ENCODE measurements around the gene EPB41L5. TPM values are rescaled to one million over a fixed set of nuclear protein-coding genes. Genes with fewer than 3 reads are reported as not detected.

The EPB41L5 gene
- total RNA-seq, 1 donor from 2014 or later: 16.2 TPM

GRCh38 chr2:120182019-120182560 is 169.2 kb downstream of the EPB41L5 start:
- Histone ChIP-seq H3K27ac (ENCODE audit: low read depth, low read length) (no peak overlapping the region), H3K79me2 (ENCODE audit: insufficient read depth, low read length) (no peaks in the 10 kb centered on the region), H3K9me3 (ENCODE audit: insufficient read depth, low read depth, low read length) (no peaks in the 10 kb centered on the region), H3K36me3 (ENCODE audit: insufficient read depth, low read length) (no peaks in the 10 kb centered on the region), H2AFZ (ENCODE audit: low read depth, low read length) (no peak overlapping the region), H4K20me1 (ENCODE audit: insufficient read depth, low read length) (no peaks in the 10 kb centered on the region), H3K4me1 (ENCODE audit: insufficient read depth, low read length) (no peaks in the 10 kb centered on the region), H3K4me3 (ENCODE audit: insufficient read depth, low read depth, low read length) (no peak overlapping the region), H3K4me2 (ENCODE audit: low read length) (no peak overlapping the region), H3K9ac (ENCODE audit: low read length) (no peak overlapping the region), H3K27me3 (ENCODE audit: insufficient read depth, low read length) (no peaks in the 10 kb centered on the region)
- Mint-ChIP-seq H3K4me3 (ENCODE audit: unreplicated experiment) (no peak overlapping the region), H3K4me1 (ENCODE audit: low read depth, unreplicated experiment) (peaks cover 3% of the 10 kb centered on the region), H3K27me3 (ENCODE audit: low read depth, unreplicated experiment) (peaks cover 3% of the 10 kb centered on the region), H3K36me3 (ENCODE audit: low read depth, unreplicated experiment) (peaks cover 16% of the 10 kb centered on the region), H3K9me3 (ENCODE audit: unreplicated experiment) (peaks cover 13% of the 10 kb centered on the region), H3K27ac (ENCODE audit: unreplicated experiment) (no peak overlapping the region)
- no peak for DNase-seq (ENCODE audit: low read depth)
- TF ChIP-seq CTCF (IDR thresholded peaks at IDR 0.05; ENCODE audit: insufficient read depth, low read depth, low read length) (no peak), EZH2 (IDR thresholded peaks at IDR 0.05; ENCODE audit: insufficient read depth, low read length) (no peak)
- FAIRE-seq: no peak

- Histone ChIP-seq H4K20me1 (ENCODE audit: insufficient read depth, low read length) (no peaks in the 10 kb centered on the region), H3K9ac (ENCODE audit: low read length) (no peak overlapping the region), H3K79me2 (ENCODE audit: insufficient read depth, low read length) (no peaks in the 10 kb centered on the region), H3K27me3 (ENCODE audit: insufficient read depth, low read length) (no peaks in the 10 kb centered on the region), H3K4me2 (ENCODE audit: low read length) (no peak overlapping the region), H3K27ac (ENCODE audit: low read depth, low read length) (no peak overlapping the region), H2AFZ (ENCODE audit: low read depth, low read length) (no peak overlapping the region), H3K36me3 (ENCODE audit: insufficient read depth, low read length) (no peaks in the 10 kb centered on the region), H3K4me1 (ENCODE audit: insufficient read depth, low read length) (no peaks in the 10 kb centered on the region), H3K4me3 (ENCODE audit: insufficient read depth, low read depth, low read length) (no peak overlapping the region), H3K9me3 (ENCODE audit: insufficient read depth, low read depth, low read length) (no peaks in the 10 kb centered on the region)
- Mint-ChIP-seq H3K27ac (ENCODE audit: unreplicated experiment) (no peak overlapping the region), H3K4me1 (ENCODE audit: low read depth, unreplicated experiment) (peaks cover 2% of the 10 kb centered on the region), H3K36me3 (ENCODE audit: low read depth, unreplicated experiment) (peaks cover 3% of the 10 kb centered on the region), H3K9me3 (ENCODE audit: unreplicated experiment) (peaks cover 9% of the 10 kb centered on the region), H3K27me3 (ENCODE audit: low read depth, unreplicated experiment) (no peaks in the 10 kb centered on the region), H3K4me3 (ENCODE audit: unreplicated experiment) (no peak overlapping the region)
- DNase-seq (ENCODE audit: low read depth): no peak
- TF ChIP-seq CTCF (IDR thresholded peaks at IDR 0.05; ENCODE audit: insufficient read depth, low read depth, low read length): no peak
- TF ChIP-seq EZH2 (IDR thresholded peaks at IDR 0.05; ENCODE audit: insufficient read depth, low read length): no peak
- FAIRE-seq: no peak
Measured at GRCh38 chr2:120189189-120189588, 176.3 kb downstream of the EPB41L5 start.

- H3K4me3 Mint-ChIP-seq (ENCODE audit: unreplicated experiment): no peak overlapping the region
- Histone ChIP-seq H3K9ac (ENCODE audit: low read length) (no peak overlapping the region), H3K27me3 (ENCODE audit: insufficient read depth, low read length) (no peaks in the 10 kb centered on the region), H2AFZ (ENCODE audit: low read depth, low read length) (no peak overlapping the region), H3K4me1 (ENCODE audit: insufficient read depth, low read length) (no peaks in the 10 kb centered on the region), H3K4me2 (ENCODE audit: low read length) (no peak overlapping the region), H3K9me3 (ENCODE audit: insufficient read depth, low read depth, low read length) (no peaks in the 10 kb centered on the region), H3K79me2 (ENCODE audit: insufficient read depth, low read length) (no peaks in the 10 kb centered on the region), H3K36me3 (ENCODE audit: insufficient read depth, low read length) (no peaks in the 10 kb centered on the region), H3K27ac (ENCODE audit: low read depth, low read length) (no peak overlapping the region), H4K20me1 (ENCODE audit: insufficient read depth, low read length) (no peaks in the 10 kb centered on the region), H3K4me3 (ENCODE audit: insufficient read depth, low read depth, low read length) (no peak overlapping the region)
- no peaks in the 10 kb centered on the region for H3K36me3 Mint-ChIP-seq (ENCODE audit: low read depth, unreplicated experiment)
- peaks cover 2% of the 10 kb centered on the region for H3K4me1 Mint-ChIP-seq (ENCODE audit: low read depth, unreplicated experiment)
- DNase-seq (ENCODE audit: low read depth) (no peak), FAIRE-seq (no peak)
- no peaks in the 10 kb centered on the region for H3K27me3 Mint-ChIP-seq (ENCODE audit: low read depth, unreplicated experiment)
- H3K27ac Mint-ChIP-seq (ENCODE audit: unreplicated experiment): no peak overlapping the region
- TF ChIP-seq CTCF (IDR thresholded peaks at IDR 0.05; ENCODE audit: insufficient read depth, low read depth, low read length): no peak
- TF ChIP-seq EZH2 (IDR thresholded peaks at IDR 0.05; ENCODE audit: insufficient read depth, low read length): no peak
- peaks cover 6% of the 10 kb centered on the region for H3K9me3 Mint-ChIP-seq (ENCODE audit: unreplicated experiment)
Measured at GRCh38 chr2:120192280-120192679, 179.4 kb downstream of the EPB41L5 start.
